HEK293 (cell line): ENCODE data around the gene PEX26.

Experiments
- CTCF ChIA-PET: fragments of 350-600 bp; formaldehyde crosslinking; extraction: SDS; loops from one replicate; lab custom pipeline; 2021; ENCODE audit warnings: antibody characterized with exemption; lab: Yijun Ruan, JAX
- POLR2A ChIA-PET: fragments of 300-600 bp; formaldehyde crosslinking; extraction: SDS; loops from one replicate; lab custom pipeline; 2020; ENCODE audit warnings: antibody characterized with exemption, inconsistent platforms; lab: Yijun Ruan, JAX
- H3K27ac ChIP-seq: fragments of 200-500 bp; sonication (Bioruptor generic); 2 replicates; pipeline ENCODE4 v1.5.1; 2014; ENCODE audit warnings: low read depth, low read length, control low read depth, inconsistent platforms; ENCODE audit errors: extremely low read depth
- H3K36me3 ChIP-seq, 2 experiments: fragments of 200-500 bp in 1 of 2; sonication (Bioruptor generic) in 1 of 2; 1 replicate in 1 of 2; 2 replicates in 1 of 2; pipeline ENCODE4 v1.5.1; 2014 to 2017; ENCODE audit warnings: inconsistent platforms in 2 of 2, low read length in 2 of 2; ENCODE audit not compliant: control insufficient read depth in 2 of 2, insufficient read depth in 1 of 2
- H3K4me1 ChIP-seq: fragments of 200-500 bp; sonication (Bioruptor generic); 2 replicates; pipeline ENCODE4 v1.5.1; 2014; ENCODE audit warnings: mild to moderate bottlenecking, low read length, inconsistent platforms; ENCODE audit not compliant: control insufficient read depth, insufficient read depth
- H3K4me3 ChIP-seq: 2 replicates; pipeline ENCODE4 v1.5.1; 2011; ENCODE audit warnings: low read depth, mild to moderate bottlenecking, control low read depth, low read length, moderate library complexity
- H3K9me3 ChIP-seq: fragments of 200-500 bp; sonication (Bioruptor generic); 2 replicates; pipeline ENCODE4 v1.5.1; 2014; ENCODE audit warnings: low read depth, low read length, inconsistent platforms; ENCODE audit not compliant: control insufficient read depth, insufficient read depth
- ZBTB20 ChIP-seq: fragments of 450-650 bp; formaldehyde crosslinking; IDR thresholded peaks from 2 replicates; pipeline ENCODE4 v1.5.1; 2016; ENCODE audit warnings: missing biosample characterization, missing genetic modification characterization
- ZNF549 ChIP-seq: fragments of 450-650 bp; IDR thresholded peaks from 2 replicates; pipeline ENCODE4 v1.5.1; 2018; ENCODE audit warnings: missing biosample characterization, missing genetic modification characterization, mild to moderate bottlenecking, inconsistent platforms, moderate library complexity

The PEX26 gene

DNA sequence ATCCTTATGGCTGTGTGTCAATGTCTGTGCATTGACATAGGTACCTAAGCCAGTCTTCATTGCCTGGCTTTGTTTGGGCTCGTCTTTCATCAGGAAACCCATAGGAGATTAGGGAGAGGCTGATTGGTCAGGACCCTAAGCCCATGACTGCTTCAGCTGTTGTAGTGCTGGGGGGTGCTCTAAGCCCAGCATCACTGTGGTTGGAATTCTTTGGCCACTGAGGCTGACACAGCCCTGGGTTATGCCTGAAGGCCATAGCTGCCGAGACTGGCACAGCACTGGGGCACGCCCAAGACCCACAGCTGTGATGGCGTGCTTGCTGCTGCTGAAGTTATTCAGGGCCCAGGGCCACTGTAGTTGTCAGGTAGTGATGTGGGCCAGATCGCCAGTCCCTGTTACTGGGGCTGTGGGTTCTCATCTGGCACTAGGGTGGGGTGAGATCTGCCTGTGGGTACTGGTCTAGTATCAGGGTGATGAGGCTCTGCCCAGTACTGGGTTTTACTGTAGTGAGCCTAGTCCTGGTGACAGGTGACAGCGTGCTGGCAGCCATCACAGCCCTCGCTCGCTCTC lies 77.1 kb downstream of the PEX26 start:
- no peak overlapping the region for H3K27ac ChIP-seq
- TF ChIP-seq ZNF549: no peak
- 0 out of 2 replicates have a peak, but pooled peaks have one; percentile 18 for TF ChIP-seq ZBTB20
- no peak overlapping the region for H3K4me3 ChIP-seq
- POLR2A ChIA-PET: no interaction called here
- CTCF ChIA-PET: no interaction called here
- no peaks in the 10 kb centered on the region for H3K9me3 ChIP-seq
- no peaks in the 10 kb centered on the region; the same call in 1 of the 2 replicates for H3K4me1 ChIP-seq
- peaks cover 5 to 12% of the 10 kb centered on the region in 2 experiments; a peak in 2 of 3 replicates for H3K36me3 ChIP-seq
